GM18868 (cell line): ENCODE results near the gene RAP1GAP2.
A peak's percentile ranks its signal among the peaks of the same experiment; 100 is the strongest.
"Not testable (repeated sequence)": the region's sequence is repeated elsewhere in the genome, so short reads cannot be mapped to it uniquely, and the experiment has no call there.

ENCODE experiments used
- ATAC-seq: cut with Tn5 transposase; IDR thresholded peaks from one replicate; pipeline ENCODE4 v1.9.1; 2021; ENCODE audit warnings: mild to moderate bottlenecking, moderate library complexity; ENCODE audit not compliant: unreplicated experiment

Gene RAP1GAP2

GRCh38 chr17:2785376-2785775, 10.9 kb upstream of the RAP1GAP2 start:
- not testable (repeated sequence) for ATAC-seq

GRCh38 chr17:2786176-2786881, 9.9 kb upstream of the RAP1GAP2 start:
- peak; percentile 69 for ATAC-seq

GRCh38 chr17:2789700-2790099, 6.5 kb upstream of the RAP1GAP2 start:
- no peak for ATAC-seq

DNA sequence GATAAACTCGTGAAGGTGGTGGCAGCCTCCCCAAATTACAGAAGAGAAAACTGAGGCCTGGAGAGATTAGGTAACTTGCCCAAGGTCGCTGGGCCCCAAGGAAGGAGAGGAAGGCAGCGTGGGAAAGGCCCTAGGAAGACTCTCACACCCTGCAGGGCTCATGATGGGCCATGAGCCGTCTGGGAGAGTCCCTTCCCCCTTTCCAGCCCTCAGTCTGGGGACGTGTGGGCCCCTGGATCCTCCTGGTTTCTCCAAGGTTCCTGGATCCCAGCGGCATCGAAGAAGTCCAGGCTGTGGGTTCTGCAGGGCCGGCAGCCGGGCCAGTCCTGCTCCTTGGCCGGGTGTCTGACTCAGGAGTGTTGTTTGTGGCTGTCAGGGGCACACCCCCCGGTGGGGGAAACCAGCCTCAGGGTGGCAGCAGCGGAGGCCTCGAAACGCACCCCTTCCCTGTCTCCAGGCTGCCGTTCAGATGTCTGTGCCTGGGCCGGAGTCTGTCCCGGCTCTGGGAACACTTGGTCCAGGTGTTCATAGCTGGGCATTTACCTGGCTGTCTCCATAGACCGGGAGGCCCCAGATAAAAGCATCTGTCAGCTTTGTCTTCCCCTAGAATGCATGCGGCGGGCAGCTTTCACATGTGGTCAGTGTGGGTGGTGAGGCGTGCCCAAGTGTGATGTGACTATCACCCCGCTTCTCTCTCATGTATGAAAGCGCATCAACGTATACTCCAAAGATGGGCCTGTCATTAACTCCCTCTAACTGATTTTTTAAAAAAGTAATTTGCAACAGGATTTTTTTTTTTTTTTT, 3.7 kb upstream of the RAP1GAP2 start:
- no peak for ATAC-seq

DNA sequence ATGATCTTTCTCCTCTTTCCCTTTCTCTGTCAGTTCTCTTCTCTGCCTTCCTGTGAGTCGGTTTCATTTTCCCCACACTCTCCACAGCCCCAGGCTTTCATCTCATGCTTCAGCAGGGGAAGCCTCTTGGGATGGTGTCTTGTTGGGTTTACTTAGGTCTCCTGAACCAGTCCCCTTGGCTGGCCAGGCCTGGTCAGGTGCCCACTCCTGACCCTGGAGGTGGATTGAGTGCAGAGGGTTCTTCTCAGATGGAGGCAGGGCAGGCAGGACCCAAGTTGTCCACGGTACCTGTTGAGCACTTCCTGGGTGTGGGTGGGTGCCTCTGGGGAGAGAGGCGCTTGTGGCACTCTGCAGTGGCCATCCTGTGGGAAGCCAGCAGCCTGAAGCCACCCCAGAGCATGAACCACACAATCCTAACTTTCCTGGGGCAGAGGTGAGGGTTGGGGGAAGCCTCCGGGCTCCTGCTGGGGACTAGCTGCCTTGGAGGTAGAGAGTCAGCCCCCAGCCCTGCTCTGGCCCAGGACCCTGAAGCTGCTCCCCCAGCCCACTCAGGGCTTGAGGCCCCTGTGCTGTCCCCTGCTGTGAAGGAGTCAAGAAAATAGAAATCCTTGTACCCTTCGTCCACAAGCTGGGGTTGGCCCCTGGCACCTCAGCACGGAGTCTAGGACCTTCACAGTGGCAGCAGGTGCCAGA, 2.0 kb upstream of the RAP1GAP2 start:
- ATAC-seq: no peak

GRCh38 chr17:2795441-2796163, 636 bp upstream of the RAP1GAP2 start:
- no peak for ATAC-seq

- ATAC-seq: no peak
Observed at GRCh38 chr17:2797226-2797625, 988 bp downstream of the RAP1GAP2 start.

DNA sequence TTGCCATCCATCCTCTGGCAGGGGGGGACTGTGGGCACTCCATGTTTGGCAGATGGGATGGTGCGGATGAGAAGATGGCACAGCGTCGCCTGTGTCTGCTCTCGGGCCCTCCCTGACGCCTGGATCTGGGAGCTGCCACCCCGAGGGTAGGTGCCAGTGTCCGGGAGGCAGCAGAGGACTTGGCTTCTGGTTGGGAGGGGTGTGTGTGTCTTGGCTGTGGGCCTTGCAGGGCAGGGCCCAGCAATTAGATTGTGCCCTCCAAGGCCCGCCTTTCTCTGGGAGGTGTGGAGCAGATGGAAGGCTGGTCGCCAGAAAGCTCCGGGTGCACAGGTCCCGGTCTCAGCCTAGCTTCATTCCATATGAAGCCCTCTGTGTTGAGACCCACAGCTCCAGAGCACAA, 1.4 kb downstream of the RAP1GAP2 start:
- ATAC-seq: no peak

DNA sequence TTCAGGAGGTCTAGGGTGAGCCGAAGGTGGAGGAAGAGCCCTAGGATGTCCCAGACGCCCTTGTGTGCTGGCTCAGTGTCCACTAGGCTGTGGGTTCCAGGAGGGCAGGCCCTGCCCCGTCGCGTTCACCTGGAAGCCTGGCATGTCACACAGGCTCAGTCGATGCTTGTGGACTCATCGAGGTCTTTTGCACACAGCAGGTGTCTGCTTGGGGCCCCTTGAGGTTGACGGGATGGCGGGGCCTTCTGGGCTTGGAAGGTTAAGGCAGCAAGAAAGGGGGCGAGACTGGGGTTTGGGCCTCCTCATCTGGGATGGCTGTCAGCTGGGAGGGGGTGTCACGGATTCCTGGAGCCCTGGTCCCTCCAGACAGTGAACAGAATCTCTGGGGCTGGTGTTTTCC, 1.9 kb downstream of the RAP1GAP2 start:
- no peak for ATAC-seq

- no peak for ATAC-seq
Observed at GRCh38 chr17:2798678-2799077, 2.4 kb downstream of the RAP1GAP2 start.

DNA sequence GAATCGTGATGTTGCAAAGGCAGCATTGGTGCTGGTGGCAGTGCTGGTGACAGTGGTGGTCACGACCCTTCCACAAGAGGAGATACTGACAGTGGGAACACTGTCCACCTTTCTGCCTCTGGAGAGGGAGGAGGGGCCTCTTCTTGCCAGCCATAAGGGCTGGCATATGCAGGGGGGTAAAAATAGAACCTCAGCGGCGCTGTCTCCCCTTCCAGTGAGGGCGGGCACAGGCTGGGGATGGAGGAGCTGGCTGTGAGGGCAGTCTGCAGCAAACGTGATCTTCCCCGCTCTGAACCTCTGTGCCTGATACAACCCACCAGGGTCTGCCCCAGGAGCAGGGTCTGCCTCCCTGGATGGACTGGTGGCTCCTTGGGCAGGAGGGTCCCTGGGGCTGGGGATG, 3.4 kb downstream of the RAP1GAP2 start:
- no peak for ATAC-seq

GRCh38 chr17:2800367-2800766, 4.1 kb downstream of the RAP1GAP2 start:
- ATAC-seq: no peak

GRCh38 chr17:2801841-2802240, 5.6 kb downstream of the RAP1GAP2 start:
- ATAC-seq: no peak

- no peak for ATAC-seq
Observed at GRCh38 chr17:2802574-2802973, 6.3 kb downstream of the RAP1GAP2 start.

GRCh38 chr17:2803386-2803785, 7.1 kb downstream of the RAP1GAP2 start:
- no peak for ATAC-seq

- no peak for ATAC-seq
Observed at GRCh38 chr17:2803971-2804370, 7.7 kb downstream of the RAP1GAP2 start.

- ATAC-seq: no peak
Observed at GRCh38 chr17:2804912-2805311, 8.7 kb downstream of the RAP1GAP2 start.

- no peak for ATAC-seq
Observed at GRCh38 chr17:2805961-2806360, 9.7 kb downstream of the RAP1GAP2 start.

DNA sequence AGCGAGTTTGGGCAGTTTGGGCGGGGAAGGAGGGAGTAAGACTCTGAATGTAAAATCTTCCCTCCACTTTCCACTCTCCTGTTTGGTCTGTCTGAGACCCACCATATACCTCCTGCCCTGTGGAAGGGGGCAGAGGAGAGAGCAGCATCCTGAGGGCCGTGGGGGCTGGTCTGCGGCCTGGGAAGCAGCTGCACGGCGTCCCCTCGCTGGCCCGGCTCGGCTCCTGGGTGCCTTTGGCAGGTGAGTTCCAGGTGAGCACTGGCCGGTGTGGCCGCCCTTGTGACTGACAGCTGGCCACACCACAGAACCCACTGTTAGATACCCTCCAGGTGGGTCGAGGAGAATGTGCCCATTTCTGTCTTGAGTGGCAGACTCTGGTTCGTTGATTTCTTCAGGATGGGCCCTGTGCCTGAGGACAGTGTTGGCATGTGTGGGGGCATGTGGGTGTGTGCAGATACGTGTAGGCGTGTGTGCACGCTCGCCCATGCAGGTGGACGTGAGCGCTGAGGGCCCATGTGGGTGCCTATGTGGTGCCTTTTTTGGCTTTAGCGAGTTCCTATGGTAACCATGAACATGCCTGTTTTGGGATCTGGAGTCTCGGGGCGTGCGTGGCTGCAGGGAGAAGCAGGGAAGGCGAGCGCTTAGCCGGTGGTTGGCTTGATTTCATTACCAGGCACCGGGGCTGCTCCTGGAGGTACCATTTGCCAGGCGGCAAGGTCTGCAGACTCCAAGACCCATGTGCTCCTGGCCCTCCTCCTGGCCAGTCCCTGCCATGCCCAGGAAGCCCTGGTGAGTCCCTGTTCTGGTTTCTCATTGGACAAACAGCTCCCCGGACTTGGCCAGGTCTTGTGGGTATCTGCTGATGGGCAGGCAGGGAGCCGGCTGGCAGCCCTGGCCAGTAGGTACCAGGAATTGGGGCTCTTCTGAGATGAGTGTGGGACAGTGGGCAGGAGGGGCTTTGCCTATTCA, 12.4 kb downstream of the RAP1GAP2 start:
- no peak for ATAC-seq

DNA sequence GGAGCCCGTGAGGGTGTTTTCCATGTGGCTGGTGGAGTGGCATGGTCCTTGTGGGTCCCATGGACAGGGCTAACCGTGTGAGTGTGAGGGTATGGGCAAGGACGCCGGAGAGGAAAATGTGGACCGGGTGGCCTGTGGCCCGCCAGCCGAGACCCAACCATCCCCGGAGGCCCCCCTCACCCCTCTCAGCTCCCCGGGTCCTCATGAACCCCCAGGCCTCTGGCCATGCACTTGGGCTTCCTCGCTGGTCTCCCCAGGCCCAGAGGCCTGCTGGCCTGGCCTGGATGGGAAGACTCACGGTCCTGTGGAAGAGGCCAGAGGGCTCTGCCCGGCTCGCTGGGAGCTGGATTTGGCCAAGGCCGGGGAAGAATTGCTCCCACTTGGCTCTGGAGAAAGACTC, 13.1 kb downstream of the RAP1GAP2 start:
- no peak for ATAC-seq
